Measurements from ENCODE around the gene COL4A4.
A peak's percentile ranks its signal among the peaks of the same experiment; 100 is the strongest.

Gene COL4A4

GRCh38 chr2:227033471-227034148 lies 130.4 kb downstream of the COL4A4 start:
- Histone ChIP-seq H3K27me3 (replicated peaks in 2 of 5; ENCODE audit: control insufficient read depth in 4 of 5, insufficient read depth in 5 of 5, low read length in 4 of 5) (peaks cover 0 to 3% (median 0%) of the 10 kb centered on the region in 5 experiments), H3K4me1 (ENCODE audit: control extremely low read depth in 1 of 4, control insufficient read depth in 4 of 4, insufficient read depth in 4 of 4, low read length in 3 of 4) (peaks cover 0 to 14% (median 0%) of the 10 kb centered on the region in 4 experiments), H3K36me3 (ENCODE audit: control insufficient read depth in 4 of 4, insufficient read depth in 4 of 4, low read length in 3 of 4) (no peaks in the 10 kb centered on the region), H3K4me3 (ENCODE audit: control insufficient read depth in 1 of 7, extremely low read depth in 1 of 7, insufficient read depth in 4 of 7, low read depth in 2 of 7, low read length in 6 of 7) (no peak overlapping the region), H3K9me3 (ENCODE audit: control extremely low read depth in 1 of 5, control insufficient read depth in 4 of 5, insufficient read depth in 2 of 5, low read depth in 1 of 5, low read length in 4 of 5) (no peaks in the 10 kb centered on the region), H3K27ac (ENCODE audit: insufficient read depth in 1 of 2, low read depth in 1 of 2, low read length in 2 of 2, poor library complexity in 1 of 2, severe bottlenecking in 2 of 2) (no peak overlapping the region)
- 84% methylated on average over 13 of the region's 16 CpGs for WGBS (ENCODE audit: insufficient coverage)
- DNase-seq = peak; percentile 1 to 19 (median 19)
- ChIA-PET POLR2A (no interaction called here), CTCF (interaction anchor here (0.6 to 1.0 kb wide), 2 partner anchors 51 to 861 kb away, joined by 3 read pairs; no protein-coding TSS in a partner anchor)

- peak in 2 of 3 donors; percentile 1 to 12 for DNase-seq
- ChIA-PET CTCF (no interaction called here), POLR2A (no interaction called here)
- no peak overlapping the region for H3K4me3 ChIP-seq (ENCODE audit: control insufficient read depth in 1 of 7, extremely low read depth in 1 of 7, insufficient read depth in 4 of 7, low read depth in 2 of 7, low read length in 6 of 7)
- no peaks in the 10 kb centered on the region for H3K36me3 ChIP-seq (ENCODE audit: control insufficient read depth in 4 of 4, insufficient read depth in 4 of 4, low read length in 3 of 4)
- no peaks in the 10 kb centered on the region for H3K9me3 ChIP-seq (ENCODE audit: control extremely low read depth in 1 of 5, control insufficient read depth in 4 of 5, insufficient read depth in 2 of 5, low read depth in 1 of 5, low read length in 4 of 5)
- 57% methylated on average over 3 of the region's 3 CpGs for WGBS (ENCODE audit: insufficient coverage)
- H3K27ac ChIP-seq (ENCODE audit: insufficient read depth in 1 of 2, low read depth in 1 of 2, low read length in 2 of 2, poor library complexity in 1 of 2, severe bottlenecking in 2 of 2) = no peak overlapping the region
- peaks cover 0 to 14% (median 0%) of the 10 kb centered on the region in 4 experiments for H3K4me1 ChIP-seq (ENCODE audit: control extremely low read depth in 1 of 4, control insufficient read depth in 4 of 4, insufficient read depth in 4 of 4, low read length in 3 of 4)
- peaks cover 0 to 3% (median 0%) of the 10 kb centered on the region in 5 experiments for H3K27me3 ChIP-seq (replicated peaks in 2 of 5; ENCODE audit: control insufficient read depth in 4 of 5, insufficient read depth in 5 of 5, low read length in 4 of 5)
Observed at GRCh38 chr2:227031379-227031778, 132.6 kb downstream of the COL4A4 start.

GRCh38 chr2:227030789-227031188 lies 133.2 kb downstream of the COL4A4 start:
- no peak overlapping the region for H3K4me3 ChIP-seq (ENCODE audit: control insufficient read depth in 1 of 7, extremely low read depth in 1 of 7, insufficient read depth in 4 of 7, low read depth in 2 of 7, low read length in 6 of 7)
- H3K4me1 ChIP-seq (ENCODE audit: control extremely low read depth in 1 of 4, control insufficient read depth in 4 of 4, insufficient read depth in 4 of 4, low read length in 3 of 4) = peaks cover 0 to 14% (median 0%) of the 10 kb centered on the region in 4 experiments
- no peak for DNase-seq
- POLR2A ChIA-PET = no interaction called here
- no peak overlapping the region for H3K27ac ChIP-seq (ENCODE audit: insufficient read depth in 1 of 2, low read depth in 1 of 2, low read length in 2 of 2, poor library complexity in 1 of 2, severe bottlenecking in 2 of 2)
- 92% methylated on average over 1 of the region's 2 CpGs for WGBS (ENCODE audit: insufficient coverage)
- H3K36me3 ChIP-seq (ENCODE audit: control insufficient read depth in 4 of 4, insufficient read depth in 4 of 4, low read length in 3 of 4) = no peaks in the 10 kb centered on the region
- H3K9me3 ChIP-seq (ENCODE audit: control extremely low read depth in 1 of 5, control insufficient read depth in 4 of 5, insufficient read depth in 2 of 5, low read depth in 1 of 5, low read length in 4 of 5) = no peaks in the 10 kb centered on the region
- H3K27me3 ChIP-seq (replicated peaks in 2 of 5; ENCODE audit: control insufficient read depth in 4 of 5, insufficient read depth in 5 of 5, low read length in 4 of 5) = peaks cover 0 to under 1% (median 0%) of the 10 kb centered on the region in 5 experiments
- CTCF ChIA-PET = no interaction called here

- peaks cover 0 to 14% (median 0%) of the 10 kb centered on the region in 4 experiments for H3K4me1 ChIP-seq (ENCODE audit: control extremely low read depth in 1 of 4, control insufficient read depth in 4 of 4, insufficient read depth in 4 of 4, low read length in 3 of 4)
- ChIA-PET POLR2A (no interaction called here), CTCF (interaction anchor here (1.1 kb wide), 1 partner anchor 44 kb away, joined by 5 read pairs; no protein-coding TSS in a partner anchor)
- H3K9me3 ChIP-seq (ENCODE audit: control extremely low read depth in 1 of 5, control insufficient read depth in 4 of 5, insufficient read depth in 2 of 5, low read depth in 1 of 5, low read length in 4 of 5) = no peaks in the 10 kb centered on the region
- no peak overlapping the region for H3K4me3 ChIP-seq (ENCODE audit: control insufficient read depth in 1 of 7, extremely low read depth in 1 of 7, insufficient read depth in 4 of 7, low read depth in 2 of 7, low read length in 6 of 7)
- no CpG with 5 or more reads among the region's 3 CpGs for WGBS (ENCODE audit: insufficient coverage)
- no peak overlapping the region for H3K27ac ChIP-seq (ENCODE audit: insufficient read depth in 1 of 2, low read depth in 1 of 2, low read length in 2 of 2, poor library complexity in 1 of 2, severe bottlenecking in 2 of 2)
- H3K27me3 ChIP-seq (replicated peaks in 2 of 5; ENCODE audit: control insufficient read depth in 4 of 5, insufficient read depth in 5 of 5, low read length in 4 of 5) = no peaks in the 10 kb centered on the region
- no peaks in the 10 kb centered on the region for H3K36me3 ChIP-seq (ENCODE audit: control insufficient read depth in 4 of 4, insufficient read depth in 4 of 4, low read length in 3 of 4)
- DNase-seq = peak in 2 of 3 donors; percentile 41 to 55
Observed at GRCh38 chr2:227029426-227030105, 134.4 kb downstream of the COL4A4 start.

- H3K27me3 ChIP-seq (replicated peaks in 2 of 5; ENCODE audit: control insufficient read depth in 4 of 5, insufficient read depth in 5 of 5, low read length in 4 of 5) = no peaks in the 10 kb centered on the region
- no peaks in the 10 kb centered on the region for H3K36me3 ChIP-seq (ENCODE audit: control insufficient read depth in 4 of 4, insufficient read depth in 4 of 4, low read length in 3 of 4)
- no peak for DNase-seq
- peaks cover 0 to 10% (median 0%) of the 10 kb centered on the region in 4 experiments for H3K4me1 ChIP-seq (ENCODE audit: control extremely low read depth in 1 of 4, control insufficient read depth in 4 of 4, insufficient read depth in 4 of 4, low read length in 3 of 4)
- H3K4me3 ChIP-seq (ENCODE audit: control insufficient read depth in 1 of 7, extremely low read depth in 1 of 7, insufficient read depth in 4 of 7, low read depth in 2 of 7, low read length in 6 of 7) = no peak overlapping the region
- WGBS (ENCODE audit: insufficient coverage) = no CpG with 5 or more reads among the region's 2 CpGs
- ChIA-PET POLR2A (no interaction called here), CTCF (no interaction called here)
- H3K9me3 ChIP-seq (ENCODE audit: control extremely low read depth in 1 of 5, control insufficient read depth in 4 of 5, insufficient read depth in 2 of 5, low read depth in 1 of 5, low read length in 4 of 5) = no peaks in the 10 kb centered on the region
- no peak overlapping the region for H3K27ac ChIP-seq (ENCODE audit: insufficient read depth in 1 of 2, low read depth in 1 of 2, low read length in 2 of 2, poor library complexity in 1 of 2, severe bottlenecking in 2 of 2)
Observed at GRCh38 chr2:227025510-227025909, 138.5 kb downstream of the COL4A4 start.

- WGBS (ENCODE audit: insufficient coverage) = 90% methylated on average over 3 of the region's 3 CpGs
- ChIA-PET CTCF (no interaction called here), POLR2A (interaction anchor here (0.6 kb wide), 1 partner anchor 1129 kb away, joined by 4 read pairs; no protein-coding TSS in a partner anchor)
Observed at GRCh38 chr2:227022608-227023007, 141.4 kb downstream of the COL4A4 start.

GRCh38 chr2:227020416-227020815 lies 143.6 kb downstream of the COL4A4 start:
- WGBS (ENCODE audit: insufficient coverage) = 67% methylated on average over 2 of the region's 2 CpGs
- ChIA-PET POLR2A (no interaction called here), CTCF (no interaction called here)
- Histone ChIP-seq H3K4me3 (ENCODE audit: control insufficient read depth in 1 of 7, extremely low read depth in 1 of 7, insufficient read depth in 4 of 7, low read depth in 2 of 7, low read length in 6 of 7) (no peak overlapping the region), H3K9me3 (ENCODE audit: control extremely low read depth in 1 of 5, control insufficient read depth in 4 of 5, insufficient read depth in 2 of 5, low read depth in 1 of 5, low read length in 4 of 5) (no peaks in the 10 kb centered on the region), H3K27me3 (replicated peaks in 2 of 5; ENCODE audit: control insufficient read depth in 4 of 5, insufficient read depth in 5 of 5, low read length in 4 of 5) (no peaks in the 10 kb centered on the region), H3K36me3 (ENCODE audit: control insufficient read depth in 4 of 4, insufficient read depth in 4 of 4, low read length in 3 of 4) (no peaks in the 10 kb centered on the region), H3K4me1 (ENCODE audit: control extremely low read depth in 1 of 4, control insufficient read depth in 4 of 4, insufficient read depth in 4 of 4, low read length in 3 of 4) (no peaks in the 10 kb centered on the region), H3K27ac (ENCODE audit: insufficient read depth in 1 of 2, low read depth in 1 of 2, low read length in 2 of 2, poor library complexity in 1 of 2, severe bottlenecking in 2 of 2) (no peak overlapping the region)
- no peak for DNase-seq

More at GRCh38 chr2:227022608-227023007, 141.4 kb downstream of the COL4A4 start:
- Histone ChIP-seq H3K27me3 (replicated peaks in 2 of 5; ENCODE audit: control insufficient read depth in 4 of 5, insufficient read depth in 5 of 5, low read length in 4 of 5) (no peaks in the 10 kb centered on the region), H3K36me3 (ENCODE audit: control insufficient read depth in 4 of 4, insufficient read depth in 4 of 4, low read length in 3 of 4) (no peaks in the 10 kb centered on the region), H3K9me3 (ENCODE audit: control extremely low read depth in 1 of 5, control insufficient read depth in 4 of 5, insufficient read depth in 2 of 5, low read depth in 1 of 5, low read length in 4 of 5) (no peaks in the 10 kb centered on the region), H3K27ac (ENCODE audit: insufficient read depth in 1 of 2, low read depth in 1 of 2, low read length in 2 of 2, poor library complexity in 1 of 2, severe bottlenecking in 2 of 2) (no peak overlapping the region), H3K4me1 (ENCODE audit: control extremely low read depth in 1 of 4, control insufficient read depth in 4 of 4, insufficient read depth in 4 of 4, low read length in 3 of 4) (no peaks in the 10 kb centered on the region), H3K4me3 (ENCODE audit: control insufficient read depth in 1 of 7, extremely low read depth in 1 of 7, insufficient read depth in 4 of 7, low read depth in 2 of 7, low read length in 6 of 7) (no peak overlapping the region)
- DNase-seq = no peak
